Stimulated activated CD8-positive, alpha-beta memory T cell treated with anti-CD3 and anti-CD28 coated beads, Interleukin-12 subunit alpha, Interleukin-12 subunit beta, amount 100 ng/mL, for 24 hours (primary cell): ENCODE data around the gene SOBP.
"Not testable (repeated sequence)": the region's sequence is repeated elsewhere in the genome, so short reads cannot be mapped to it uniquely, and the experiment has no call there.

Source experiments
- DNase-seq: peaks from one replicate; pipeline ENCODE4 v3.0.0-alpha.2; 2020; ENCODE audit errors: extremely low read depth

Gene SOBP

DNA sequence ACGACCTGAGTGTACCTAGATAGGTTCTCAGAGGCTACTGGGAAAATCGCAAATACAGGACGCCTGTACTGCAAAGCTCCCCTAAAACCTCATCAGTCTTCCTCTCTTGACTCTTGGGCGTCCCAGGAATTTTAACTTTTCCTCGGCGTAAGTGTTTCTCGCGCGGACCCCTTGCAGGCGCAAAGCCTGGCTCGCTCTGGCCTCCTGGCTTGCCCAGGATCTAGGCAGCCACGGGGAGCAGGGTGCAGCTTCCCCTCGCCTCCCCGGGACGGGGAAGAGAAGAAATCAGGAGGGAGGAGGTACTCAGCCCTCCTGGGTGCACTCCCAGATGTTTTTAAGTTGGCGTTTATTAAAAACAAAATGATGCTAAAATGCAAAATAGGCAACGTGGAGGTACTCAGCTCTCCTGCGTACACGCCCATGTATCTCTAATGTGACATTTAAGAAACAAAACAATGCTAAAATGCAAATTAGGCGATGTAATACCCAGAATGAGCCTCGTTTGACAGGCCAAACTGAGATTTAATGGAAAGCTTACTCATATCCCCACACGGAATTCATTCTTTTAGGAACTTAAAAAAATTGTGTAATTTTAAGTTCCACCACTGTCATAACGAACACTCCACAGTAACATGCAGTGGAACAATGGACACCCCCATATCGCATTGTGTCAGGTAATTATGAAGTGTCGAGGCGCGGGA, 1.6 kb upstream of the SOBP start:
- no peak for DNase-seq

GRCh38 chr6:107488875-107489635, 862 bp upstream of the SOBP start:
- no peak for DNase-seq

DNA sequence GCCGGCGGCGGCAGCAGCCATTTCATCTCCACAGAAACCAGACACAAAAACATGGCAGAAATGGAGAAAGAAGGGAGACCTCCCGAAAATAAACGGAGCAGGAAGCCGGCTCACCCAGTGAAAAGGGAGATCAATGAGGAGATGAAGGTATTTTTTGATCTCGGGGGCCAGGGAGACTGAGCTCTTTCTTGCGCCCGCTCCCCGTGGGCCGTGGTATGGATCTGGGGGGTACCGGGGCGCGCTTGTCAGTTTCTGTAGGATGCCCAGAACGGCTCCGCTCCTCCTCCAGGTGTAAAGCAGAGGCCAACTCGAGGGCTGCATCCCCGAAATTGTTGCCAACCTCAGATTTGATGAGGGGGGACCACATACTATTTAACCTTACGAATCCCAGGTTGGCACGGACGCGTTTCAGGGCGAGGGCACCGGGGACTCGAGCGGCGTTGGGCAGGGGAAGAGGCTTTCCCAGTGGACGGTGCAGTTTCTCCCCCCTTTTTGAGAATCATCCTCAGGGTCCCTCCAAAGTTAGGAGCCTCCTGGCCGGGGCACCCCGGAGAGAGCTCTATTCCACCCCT, 735 bp downstream of the SOBP start:
- DNase-seq, result no peak

DNA sequence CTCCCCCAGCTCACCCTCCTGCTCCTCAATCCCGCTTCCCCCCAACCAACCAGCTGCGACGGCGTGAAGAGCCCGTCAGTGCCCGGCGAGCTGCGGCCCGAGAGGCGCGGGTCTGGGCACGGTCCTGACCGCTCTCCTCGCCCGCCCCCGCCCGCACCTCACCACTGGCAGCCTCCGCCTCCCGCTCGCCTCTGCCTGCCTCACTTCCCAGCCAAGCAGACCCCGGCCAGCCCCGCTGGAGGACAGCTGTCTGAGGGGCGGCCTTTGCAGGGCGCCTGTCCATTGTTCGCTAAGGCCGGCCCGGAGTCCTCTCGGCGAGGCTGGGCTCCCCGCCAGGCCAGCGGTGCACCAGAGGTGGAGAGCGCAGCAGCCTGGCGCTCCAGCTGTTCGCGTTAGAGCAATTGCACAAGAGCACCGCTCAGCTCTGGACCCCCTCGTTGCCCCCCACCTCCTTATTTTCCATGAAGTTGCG, 1.3 kb downstream of the SOBP start:
- no peak for DNase-seq

DNA sequence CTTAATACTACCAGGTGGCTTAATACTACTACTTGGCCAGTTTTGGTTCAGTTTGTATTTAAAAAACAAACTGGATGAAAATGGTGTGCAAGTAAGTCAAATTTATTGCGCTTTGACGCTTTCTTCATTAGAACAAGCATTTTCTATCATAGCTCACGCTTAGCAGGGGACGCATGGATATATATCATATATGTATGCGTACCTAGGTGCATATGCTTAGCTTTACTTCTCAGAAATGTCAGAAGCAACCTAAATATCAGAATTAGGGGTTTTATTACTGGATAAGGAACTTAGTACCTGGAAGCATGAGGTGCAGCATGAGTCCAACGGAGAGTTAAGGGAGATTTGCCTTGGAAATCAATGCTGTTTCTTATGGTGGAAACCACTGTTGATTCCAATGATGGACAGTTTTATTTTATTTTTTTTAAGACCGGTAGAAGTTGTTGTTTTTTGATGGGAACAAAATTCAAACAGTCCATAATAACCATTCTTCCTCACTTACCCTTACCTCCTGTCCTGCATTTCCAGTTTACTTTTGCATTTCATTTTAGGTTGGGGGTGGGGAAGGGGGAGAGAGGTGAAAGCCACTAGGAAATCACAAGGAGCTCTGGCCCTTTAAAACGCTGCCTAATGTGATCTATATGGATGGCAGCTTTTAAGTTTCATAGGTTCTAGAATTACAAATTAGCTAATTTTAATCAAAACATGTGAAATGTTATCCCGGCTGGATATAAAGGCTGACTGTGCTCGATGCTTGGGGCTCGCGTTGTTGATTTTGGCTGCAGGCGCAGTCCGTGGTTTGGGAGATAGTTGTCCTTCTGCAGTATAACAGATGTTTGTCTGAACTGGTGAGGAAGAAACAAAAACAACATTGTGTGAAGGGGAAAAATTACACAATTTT, 2.1 kb downstream of the SOBP start:
- DNase-seq, result no peak

GRCh38 chr6:107493158-107494057, 3.5 kb downstream of the SOBP start:
- DNase-seq, result no peak

- no peak for DNase-seq
Measured at GRCh38 chr6:107495196-107495643, 5.3 kb downstream of the SOBP start.

DNA sequence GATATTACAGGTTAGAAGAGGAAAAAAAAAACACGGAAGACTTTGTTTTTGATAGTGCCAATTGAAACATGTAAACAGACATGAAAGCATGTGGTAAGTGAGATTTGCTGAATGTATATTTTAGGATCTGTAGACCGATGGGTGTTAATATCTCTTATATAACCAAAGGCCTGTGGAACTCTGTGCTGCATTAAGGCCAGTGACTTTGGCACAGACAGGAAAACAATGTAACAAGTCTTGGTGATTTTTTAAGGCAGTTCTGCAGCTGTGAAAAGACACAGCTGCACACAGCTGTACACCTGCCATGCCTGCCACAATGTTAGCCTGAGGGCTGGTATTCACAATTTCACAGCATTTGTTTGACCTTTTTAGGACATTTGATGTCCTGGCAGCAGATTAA, 6.1 kb downstream of the SOBP start:
- DNase-seq, result no peak

DNA sequence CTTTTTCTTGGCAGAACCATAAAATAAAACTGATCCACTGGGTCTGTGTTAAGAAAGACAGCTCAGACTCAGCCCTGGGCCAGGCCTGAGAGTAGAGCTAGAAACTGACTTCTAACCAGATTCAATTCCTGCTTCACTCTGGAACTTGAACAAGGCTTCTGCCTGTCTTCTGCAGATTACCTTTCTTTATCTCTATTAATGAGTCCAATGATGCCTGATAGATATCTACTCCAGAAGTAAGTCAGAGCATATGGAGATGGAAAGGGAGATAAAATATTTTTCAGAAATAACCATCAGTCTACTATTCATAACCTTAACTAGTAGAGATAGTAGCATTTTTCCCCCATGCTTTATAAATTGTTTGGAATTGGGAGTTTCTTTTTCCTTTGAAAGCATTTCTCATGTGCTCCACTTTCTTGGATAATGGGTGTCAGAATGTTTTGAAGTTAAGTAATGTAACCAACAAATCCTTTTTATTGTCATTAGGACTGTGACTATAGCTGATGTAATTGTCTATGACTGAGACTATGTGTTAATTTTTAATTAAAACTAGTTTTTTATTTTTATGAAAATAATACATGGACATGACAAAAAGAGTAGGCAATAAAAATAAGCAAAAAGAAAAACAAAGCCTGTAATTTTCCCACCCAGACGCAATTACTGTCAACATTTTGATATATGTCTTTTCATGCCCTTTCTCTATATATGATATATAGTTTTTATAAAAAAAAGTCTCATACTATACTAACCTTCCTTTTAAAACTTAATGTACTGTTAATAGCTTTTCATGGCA, 7.2 kb downstream of the SOBP start:
- no peak for DNase-seq

GRCh38 chr6:107504270-107505026, 14.5 kb downstream of the SOBP start:
- DNase-seq, result no peak

GRCh38 chr6:107506145-107506544, 16.2 kb downstream of the SOBP start:
- no peak for DNase-seq

GRCh38 chr6:107509506-107509905, 19.6 kb downstream of the SOBP start:
- no peak for DNase-seq

GRCh38 chr6:107510108-107510507, 20.2 kb downstream of the SOBP start:
- no peak for DNase-seq

GRCh38 chr6:107511511-107511993, 21.6 kb downstream of the SOBP start:
- DNase-seq, result no peak

DNA sequence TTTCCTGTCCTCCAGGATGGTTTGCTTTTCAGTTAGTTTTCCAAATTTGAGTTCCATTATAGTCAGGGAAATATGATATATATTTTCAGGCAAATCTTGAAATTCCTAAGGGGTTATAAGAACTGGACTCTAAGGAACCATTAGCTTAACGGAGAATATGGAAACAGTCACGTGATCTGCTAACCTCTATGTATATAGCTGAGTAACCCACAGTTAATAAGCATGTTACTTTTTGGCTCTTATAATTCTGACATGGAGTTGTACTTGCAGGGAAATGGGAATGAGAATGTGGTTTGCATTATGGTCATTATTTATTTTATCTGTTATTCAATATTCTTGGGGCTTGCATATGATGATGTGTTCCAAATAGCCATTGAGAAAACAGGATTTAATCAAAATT, 23.3 kb downstream of the SOBP start:
- DNase-seq, result no peak

GRCh38 chr6:107515955-107516354, 26.0 kb downstream of the SOBP start:
- DNase-seq, result no peak

- DNase-seq, result no peak
Measured at GRCh38 chr6:107517274-107517673, 27.4 kb downstream of the SOBP start.

- DNase-seq, result not testable (repeated sequence)
Measured at GRCh38 chr6:107519224-107519623, 29.3 kb downstream of the SOBP start.

- DNase-seq, result not testable (repeated sequence)
Measured at GRCh38 chr6:107520706-107521105, 30.8 kb downstream of the SOBP start.
